Measurements from ENCODE around the gene TMIGD3. TPM values are rescaled to one million over a fixed set of nuclear protein-coding genes. Genes with fewer than 3 reads are reported as not detected.

The TMIGD3 gene
- total and polyA plus RNA-seq, 8 donors, result 1.2 to 7.6 (median 4.6) TPM; not detected in 4

DNA sequence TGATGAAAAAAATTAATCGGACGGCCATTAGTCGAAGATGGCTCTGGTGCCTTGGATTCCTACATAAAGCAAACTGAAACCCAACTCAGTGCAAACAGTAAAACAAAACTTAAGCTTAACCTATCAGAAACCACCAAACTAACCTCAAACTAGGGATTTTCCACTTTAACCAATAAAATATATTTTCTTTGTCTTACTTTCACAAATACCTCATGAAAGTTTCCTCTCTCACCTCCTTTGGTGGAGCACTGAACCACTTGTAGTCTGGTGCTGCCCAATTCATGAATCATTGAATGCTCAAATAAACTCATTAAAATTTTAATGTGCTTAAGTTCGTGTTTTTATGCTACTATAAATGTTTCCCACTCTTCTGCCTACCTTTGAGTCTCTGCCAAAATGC is 7.0 kb downstream of the TMIGD3 start:
- TF ChIP-seq CTCF (IDR thresholded peaks at IDR 0.05) (no peak), EP300 (IDR thresholded peaks at IDR 0.05) (no peak), POLR2A (IDR thresholded peaks at IDR 0.05) (no peak)
- intact Hi-C loops (cut with DNase I; ENCODE audit: low total_unique reads), result no loop called here
- no peak overlapping the region for H3K27ac ChIP-seq
- 79 to 86% (median 84%) methylated on average over 4 of the region's 4 CpGs for WGBS, 5 donors
- H3K36me3 ChIP-seq, result no peaks in the 10 kb centered on the region
- no peaks in the 10 kb centered on the region for H3K9me3 ChIP-seq
- DNase-seq, result no peak
- H3K4me1 ChIP-seq, result no peaks in the 10 kb centered on the region
- H3K27me3 ChIP-seq, result no peaks in the 10 kb centered on the region
- H3K4me3 ChIP-seq, result no peak overlapping the region

GRCh38 chr1:111491070-111491469 is 12.4 kb downstream of the TMIGD3 start:
- DNase-seq, result no peak
- Histone ChIP-seq H3K4me3 (no peak overlapping the region), H3K27me3 (no peaks in the 10 kb centered on the region), H3K4me1 (no peaks in the 10 kb centered on the region), H3K27ac (peak overlapping the region; percentile 8 to 67 (median 45)), H3K36me3 (no peaks in the 10 kb centered on the region), H3K9me3 (no peaks in the 10 kb centered on the region)
- TF ChIP-seq EP300 (IDR thresholded peaks at IDR 0.05) (no peak), CTCF (IDR thresholded peaks at IDR 0.05) (no peak), POLR2AphosphoS5 (IDR thresholded peaks at IDR 0.05) (no peak), POLR2A (IDR thresholded peaks at IDR 0.05) (no peak)
- intact Hi-C loops (cut with DNase I; ENCODE audit: low total_unique reads), result no loop called here
- WGBS, 5 donors, result 87 to 91% (median 90%) methylated on average over 7 of the region's 7 CpGs

DNA sequence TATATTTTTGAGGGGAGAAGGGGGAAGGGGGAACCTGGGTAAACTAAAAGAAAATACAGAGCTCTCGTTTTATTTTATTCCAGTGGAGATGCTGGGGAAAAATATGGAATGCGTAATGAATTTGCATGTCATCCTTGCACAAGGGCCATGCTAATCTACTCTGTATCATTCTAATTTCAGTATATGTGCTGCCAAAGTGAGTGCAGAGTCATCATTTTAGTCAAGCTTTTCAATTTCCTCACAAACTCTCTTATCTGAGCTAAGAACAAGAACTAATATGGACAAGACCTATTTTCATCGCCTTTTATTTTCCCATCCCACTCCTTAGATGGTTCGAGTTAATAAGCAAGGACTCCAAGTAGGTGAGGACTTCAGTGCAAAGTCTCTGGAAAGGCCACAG is 13.2 kb downstream of the TMIGD3 start:
- no peaks in the 10 kb centered on the region for H3K4me1 ChIP-seq
- DNase-seq, result no peak
- intact Hi-C loops (cut with DNase I; ENCODE audit: low total_unique reads), result no loop called here
- TF ChIP-seq POLR2A (IDR thresholded peaks at IDR 0.05), result no peak
- no peak for TF ChIP-seq POLR2AphosphoS5 (IDR thresholded peaks at IDR 0.05)
- TF ChIP-seq CTCF (IDR thresholded peaks at IDR 0.05), result no peak
- TF ChIP-seq EP300 (IDR thresholded peaks at IDR 0.05), result no peak
- no peaks in the 10 kb centered on the region for H3K27me3 ChIP-seq
- no peaks in the 10 kb centered on the region for H3K36me3 ChIP-seq
- no peak overlapping the region for H3K4me3 ChIP-seq
- WGBS, 5 donors, result 83 to 94% (median 89%) methylated on average over 4 of the region's 4 CpGs
- no peaks in the 10 kb centered on the region for H3K9me3 ChIP-seq
- H3K27ac ChIP-seq, result peak overlapping the region in 4 of 5 donors; percentile 39 to 67 (median 56)

- Histone ChIP-seq H3K4me3 (no peak overlapping the region), H3K4me1 (no peaks in the 10 kb centered on the region), H3K36me3 (no peaks in the 10 kb centered on the region), H3K27ac (peak overlapping the region in 3 of 5 donors; percentile 45 to 67 (median 67)), H3K27me3 (no peaks in the 10 kb centered on the region), H3K9me3 (no peaks in the 10 kb centered on the region)
- WGBS, 5 donors, result 72 to 88% (median 81%) methylated on average over 4 of the region's 4 CpGs
- peak; percentile 25 for TF ChIP-seq EP300 (IDR thresholded peaks at IDR 0.05)
- no peak for TF ChIP-seq POLR2A (IDR thresholded peaks at IDR 0.05)
- TF ChIP-seq POLR2AphosphoS5 (IDR thresholded peaks at IDR 0.05), result peak in 2 of 3 donors; percentile 46 to 48
- intact Hi-C loops (cut with DNase I; ENCODE audit: low total_unique reads), result loop anchor here (10.0 kb wide), 1 partner anchor 255 kb away; no protein-coding TSS in a partner anchor
- DNase-seq, result no peak
Measured at GRCh38 chr1:111489604-111490003, 13.8 kb downstream of the TMIGD3 start.

DNA sequence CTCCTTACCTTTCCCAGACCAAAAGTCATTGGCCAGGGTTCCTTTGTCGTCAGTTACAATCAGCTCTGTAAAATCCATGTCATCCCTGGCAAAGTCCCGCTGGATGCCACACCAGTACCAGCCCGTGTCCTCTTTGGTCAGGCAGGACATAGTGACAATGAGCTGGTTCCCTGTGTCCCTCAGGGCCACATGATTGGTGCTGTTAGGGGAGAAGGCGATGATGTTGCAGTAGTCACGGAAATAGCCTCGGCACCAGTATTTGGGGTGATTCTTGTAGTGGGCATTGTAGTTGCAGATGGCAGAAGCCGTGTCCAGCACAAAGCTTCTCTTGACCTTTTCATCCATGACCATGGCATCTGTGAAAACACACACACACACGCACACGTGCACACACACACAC is 14.8 kb downstream of the TMIGD3 start:
- intact Hi-C loops (cut with DNase I; ENCODE audit: low total_unique reads), result loop anchor here (10.0 kb wide), 1 partner anchor 256 kb away; no protein-coding TSS in a partner anchor

More for the DNA sequence above, 14.8 kb downstream of the TMIGD3 start:
- Histone ChIP-seq H3K36me3 (no peaks in the 10 kb centered on the region), H3K27me3 (no peaks in the 10 kb centered on the region), H3K9me3 (no peaks in the 10 kb centered on the region), H3K27ac (peak overlapping the region in 3 of 5 donors; percentile 45 to 67 (median 60)), H3K4me3 (no peak overlapping the region), H3K4me1 (no peaks in the 10 kb centered on the region)
- no peak for DNase-seq
- 90 to 92% (median 91%) methylated on average over 8 to 9 of the region's 9 CpGs for WGBS, 5 donors
- TF ChIP-seq EP300 (IDR thresholded peaks at IDR 0.05), result no peak
- no peak for TF ChIP-seq CTCF (IDR thresholded peaks at IDR 0.05)
- TF ChIP-seq POLR2AphosphoS5 (IDR thresholded peaks at IDR 0.05), result no peak
- no peak for TF ChIP-seq POLR2A (IDR thresholded peaks at IDR 0.05)

All from stomach (tissue), 9 donors.